Endothelial cell of umbilical vein (primary cell): ENCODE results near the gene KIDINS220. TPM values are rescaled to one million over a fixed set of nuclear protein-coding genes. Genes with fewer than 3 reads are reported as not detected.

Experiments
- BruUV-seq: library from RNA; stranded (reverse); fragments of 400-500 nt; replicated peaks from 2 replicates; lab custom pipeline; 2021; lab: Mats Ljungman, UMichigan
- CTCF ChIA-PET: fragments of 300-600, 350-600 bp; sonication (Branson Sonifier 250); formaldehyde crosslinking; loops from one replicate; lab custom pipeline; 2021; ENCODE audit warnings: antibody characterized with exemption, inconsistent platforms; lab: Charles Lee
- POLR2A ChIA-PET: fragments of 300-600, 350-600 bp; sonication (Branson Sonifier 250); formaldehyde crosslinking; loops from one replicate; lab custom pipeline; 2021; ENCODE audit warnings: antibody characterized with exemption, inconsistent platforms; lab: Charles Lee
- DNase-seq: peaks from one replicate; pipeline ENCODE4 v3.0.0-alpha.2; 2011; ENCODE audit warnings: low read depth, low spot score
- FAIRE-seq: peaks from 2 replicates; lab custom pipeline; 2011; peaks lifted over from hg19 to GRCh38; lab: Jason Lieb, UNC
- H2AFZ ChIP-seq: 2 replicates; pipeline ENCODE4 v1.6.0; 2012; ENCODE audit warnings: low read depth, low read length, control low read depth, inconsistent platforms
- H3K27ac ChIP-seq: 2 replicates; pipeline ENCODE4 v1.5.1; 2011; ENCODE audit warnings: low read depth, mild to moderate bottlenecking, control low read depth, low read length, moderate library complexity; ENCODE audit not compliant: insufficient read depth
- H3K27me3 ChIP-seq, 2 experiments: 2 replicates each; pipeline versions ENCODE4 v1.6.0 to v1.6.1; 2011; ENCODE audit warnings: low read length in 2 of 2, mixed read lengths in 1 of 2; ENCODE audit not compliant: control insufficient read depth in 2 of 2, insufficient read depth in 2 of 2
- H3K36me3 ChIP-seq, 2 experiments: 2 replicates in 1 of 2; 3 replicates in 1 of 2; pipeline ENCODE4 v1.5.1; 2011; ENCODE audit warnings: low read length in 2 of 2, mild to moderate bottlenecking in 1 of 2, moderate library complexity in 1 of 2; ENCODE audit not compliant: control insufficient read depth in 2 of 2, insufficient read depth in 2 of 2; ENCODE audit errors: extremely low read depth in 1 of 2
- H3K4me1 ChIP-seq: 3 replicates; pipeline ENCODE4 v1.5.1; 2011; ENCODE audit warnings: mild to moderate bottlenecking, low read length; ENCODE audit not compliant: control insufficient read depth, insufficient read depth; ENCODE audit errors: extremely low read depth
- H3K4me2 ChIP-seq: 2 replicates; pipeline ENCODE4 v1.6.1; 2011; ENCODE audit warnings: low read length, control low read depth, mixed read lengths; ENCODE audit not compliant: insufficient read depth
- H3K4me3 ChIP-seq, 3 experiments: fragments of 200-600 bp in 1 of 3; sonication (generic), shearing (Covaris generic) in 1 of 3; replicated peaks in 1 of 3; 2 replicates each; pipeline ENCODE4 v1.5.1; 2011 to 2016; ENCODE audit warnings: control low read depth in 3 of 3, low read length in 3 of 3, mild to moderate bottlenecking in 2 of 3, inconsistent platforms in 1 of 3, low read depth in 1 of 3, moderate library complexity in 1 of 3; ENCODE audit not compliant: insufficient read depth in 1 of 3
- H3K79me2 ChIP-seq: 2 replicates; pipeline ENCODE4 v1.6.0; 2012; ENCODE audit warnings: low read length, inconsistent platforms; ENCODE audit not compliant: control insufficient read depth, insufficient read depth
- H3K9ac ChIP-seq: replicated peaks from 2 replicates; pipeline ENCODE3; 2011; ENCODE audit warnings: low read length, control low read depth; ENCODE audit not compliant: insufficient read depth; ENCODE audit errors: extremely low read depth
- H3K9me1 ChIP-seq: replicated peaks from 3 replicates; pipeline ENCODE4 v1.6.0; 2011; ENCODE audit warnings: mild to moderate bottlenecking, low read length; ENCODE audit not compliant: control insufficient read depth, insufficient read depth; ENCODE audit errors: extremely low read depth
- H3K9me3 ChIP-seq: replicated peaks from 2 replicates; pipeline ENCODE4 v1.5.1; 2012; ENCODE audit warnings: low read length, inconsistent platforms; ENCODE audit not compliant: control insufficient read depth, insufficient read depth
- H4K20me1 ChIP-seq: replicated peaks from 2 replicates; pipeline ENCODE3; 2011; ENCODE audit warnings: mild to moderate bottlenecking, low read length; ENCODE audit not compliant: control insufficient read depth, insufficient read depth; ENCODE audit errors: extremely low read depth
- EZH2 ChIP-seq: IDR thresholded peaks from 2 replicates; pipeline ENCODE4 v1.6.1; 2012; ENCODE audit warnings: borderline replicate concordance, low read depth, mild to moderate bottlenecking, moderate library complexity, low read length, inconsistent platforms; ENCODE audit not compliant: severe bottlenecking
- FOS ChIP-seq: IDR thresholded peaks from 2 replicates; pipeline ENCODE4 v1.6.1; 2011; ENCODE audit warnings: mild to moderate bottlenecking, low read length, moderate library complexity, borderline replicate concordance; ENCODE audit not compliant: insufficient read depth
- GATA2 ChIP-seq: IDR thresholded peaks from 2 replicates; pipeline ENCODE4 v1.7.0; 2011; ENCODE audit warnings: low read depth, mild to moderate bottlenecking, moderate library complexity, mixed read lengths, low read length; ENCODE audit not compliant: insufficient read length, insufficient read depth
- JUN ChIP-seq: IDR thresholded peaks from 2 replicates; pipeline ENCODE4 v1.6.1; 2011; ENCODE audit warnings: borderline replicate concordance, low read depth; ENCODE audit not compliant: insufficient read length, insufficient read depth
- MAX ChIP-seq: IDR thresholded peaks from 2 replicates; pipeline ENCODE4 v1.6.1; 2011; ENCODE audit not compliant: insufficient read depth, insufficient read length
- MYC ChIP-seq: IDR thresholded peaks from one replicate; pipeline ENCODE4 v1.6.1; 2011; ENCODE audit warnings: mild to moderate bottlenecking, low read depth, low read length
- POLR2A ChIP-seq: IDR thresholded peaks from 2 replicates; pipeline ENCODE4 v1.6.1; 2012; ENCODE audit warnings: low read depth, mild to moderate bottlenecking, control low read depth, low read length
- POLR2AphosphoS5 ChIP-seq: IDR thresholded peaks from 2 replicates; pipeline ENCODE4 v1.6.1; 2012; ENCODE audit warnings: low read depth, mild to moderate bottlenecking, control low read depth, low read length, moderate library complexity; ENCODE audit not compliant: insufficient read depth
- dilution Hi-C: fragments of 300-500 bp; cut with MboI; formaldehyde crosslinking; loops from one replicate; pipeline ENCODE4 v1.15.0; 2019; ENCODE audit warnings: low sequenced_read_pairs; ENCODE audit not compliant: extremely low pct_ligation_motif_present
- intact Hi-C: fragments of 100-400 bp; cut with micrococcal nuclease; formaldehyde crosslinking; loops from one replicate; pipeline ENCODE4 v1.10.0; 2022
- polyA plus RNA-seq, 4 experiments: library from polyadenylated mRNA; depleted of rRNA in 3 of 4; stranded (reverse) in 3 of 4; unstranded in 1 of 4; fragments of >200 nt; gene quantifications; 2 replicates each; pipeline versions ENCODE4 v1.2.1 to v1.2.3, GENCODE V29; 2011 to 2012; ENCODE audit warnings: missing spikeins in 1 of 4
- total RNA-seq: library from RNA; stranded (reverse); gene quantifications from 2 replicates; pipeline ENCODE4 v1.2.3, GENCODE V29; 2021
- TF ChIP-seq, protein P1 (sequence below), 2 donors: IDR thresholded peaks; 1 replicate in 1 of 2; 2 replicates in 1 of 2; pipeline ENCODE4 v1.5.1; 2011; ENCODE audit warnings: low read length in 2 of 2, mild to moderate bottlenecking in 2 of 2, moderate library complexity in 2 of 2, control low read depth in 1 of 2, inconsistent platforms in 1 of 2, low read depth in 1 of 2; ENCODE audit not compliant: insufficient read depth in 1 of 2; ENCODE audit errors: extremely low read depth in 1 of 2

Gene KIDINS220
- total and polyA plus RNA-seq, 2 donors (not counting 3 experiments of a cell fraction or from before 2014, with no cell fraction given): 33.9 to 41.3 TPM

GRCh38 chr2:8856176-8856575 is 18.8 kb upstream of the KIDINS220 start:
- Histone ChIP-seq H4K20me1 (no peaks in the 10 kb centered on the region), H3K9me3 (no peaks in the 10 kb centered on the region), H3K4me1 (no peaks in the 10 kb centered on the region), H3K9me1 (no peaks in the 10 kb centered on the region), H3K36me3 (no peaks in the 10 kb centered on the region), H3K4me2 (no peak overlapping the region), H3K4me3 (no peak overlapping the region), H3K27me3 (no peaks in the 10 kb centered on the region), H3K9ac (no peak overlapping the region), H3K79me2 (no peaks in the 10 kb centered on the region), H2AFZ (no peak overlapping the region), H3K27ac (no peak overlapping the region)
- BruUV-seq: no TSS peak
- TF ChIP-seq POLR2A (no peak), MAX (no peak), MYC (no peak), GATA2 (no peak), EZH2 (no peak), FOS (no peak), POLR2AphosphoS5 (no peak), JUN (no peak)
- TF ChIP-seq, protein P1, sequence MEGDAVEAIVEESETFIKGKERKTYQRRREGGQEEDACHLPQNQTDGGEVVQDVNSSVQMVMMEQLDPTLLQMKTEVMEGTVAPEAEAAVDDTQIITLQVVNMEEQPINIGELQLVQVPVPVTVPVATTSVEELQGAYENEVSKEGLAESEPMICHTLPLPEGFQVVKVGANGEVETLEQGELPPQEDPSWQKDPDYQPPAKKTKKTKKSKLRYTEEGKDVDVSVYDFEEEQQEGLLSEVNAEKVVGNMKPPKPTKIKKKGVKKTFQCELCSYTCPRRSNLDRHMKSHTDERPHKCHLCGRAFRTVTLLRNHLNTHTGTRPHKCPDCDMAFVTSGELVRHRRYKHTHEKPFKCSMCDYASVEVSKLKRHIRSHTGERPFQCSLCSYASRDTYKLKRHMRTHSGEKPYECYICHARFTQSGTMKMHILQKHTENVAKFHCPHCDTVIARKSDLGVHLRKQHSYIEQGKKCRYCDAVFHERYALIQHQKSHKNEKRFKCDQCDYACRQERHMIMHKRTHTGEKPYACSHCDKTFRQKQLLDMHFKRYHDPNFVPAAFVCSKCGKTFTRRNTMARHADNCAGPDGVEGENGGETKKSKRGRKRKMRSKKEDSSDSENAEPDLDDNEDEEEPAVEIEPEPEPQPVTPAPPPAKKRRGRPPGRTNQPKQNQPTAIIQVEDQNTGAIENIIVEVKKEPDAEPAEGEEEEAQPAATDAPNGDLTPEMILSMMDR (IDR thresholded peaks at IDR 0.05; ENCODE audit: extremely low read depth in 1 of 2, insufficient read depth in 1 of 2, low read depth in 1 of 2, low read length in 2 of 2): no peak
- CTCF ChIA-PET: no interaction called here
- FAIRE-seq (peak; percentile 21), DNase-seq (no peak)
- intact Hi-C loops: no loop called here
- POLR2A ChIA-PET: no interaction called here
- dilution Hi-C loops: no loop called here
